IPS-15b (cell line): ENCODE results near the gene IL11RA.

Experiments used
- H3K27me3 ChIP-seq: one replicate; pipeline ENCODE4 v1.6.1; 2013; ENCODE audit warnings: low read length; ENCODE audit not compliant: control insufficient read depth, insufficient read depth
- H3K36me3 ChIP-seq: one replicate; pipeline ENCODE4 v1.6.1; 2013; ENCODE audit warnings: low read length; ENCODE audit not compliant: control insufficient read depth, insufficient read depth
- H3K4me1 ChIP-seq: one replicate; pipeline ENCODE4 v1.6.1; 2013; ENCODE audit warnings: mild to moderate bottlenecking, low read length; ENCODE audit not compliant: control insufficient read depth, insufficient read depth
- H3K4me3 ChIP-seq: one replicate; pipeline ENCODE4 v1.5.1; 2013; ENCODE audit warnings: low read depth, low read length
- H3K9ac ChIP-seq: one replicate; pipeline ENCODE4 v1.6.1; 2013; ENCODE audit warnings: low read depth, mild to moderate bottlenecking, low read length
- H3K9me3 ChIP-seq: one replicate; pipeline ENCODE4 v1.6.1; 2013; ENCODE audit warnings: mild to moderate bottlenecking, low read length; ENCODE audit not compliant: control insufficient read depth, insufficient read depth

Gene IL11RA

GRCh38 chr9:34647084-34647403 lies 4.9 kb upstream of the IL11RA start:
- Histone ChIP-seq H3K9ac (peak overlapping the region; percentile 90), H3K4me1 (peaks cover 24% of the 10 kb centered on the region), H3K4me3 (peak overlapping the region; percentile 98), H3K27me3 (no peaks in the 10 kb centered on the region), H3K36me3 (peaks cover 13% of the 10 kb centered on the region), H3K9me3 (no peaks in the 10 kb centered on the region)

GRCh38 chr9:34647651-34648050 lies 4.3 kb upstream of the IL11RA start:
- H3K9ac ChIP-seq, result peak overlapping the region; percentile 90
- H3K27me3 ChIP-seq, result no peaks in the 10 kb centered on the region
- H3K4me3 ChIP-seq, result peak overlapping the region; percentile 98
- peaks cover 29% of the 10 kb centered on the region for H3K4me1 ChIP-seq
- H3K36me3 ChIP-seq, result peaks cover 13% of the 10 kb centered on the region
- no peaks in the 10 kb centered on the region for H3K9me3 ChIP-seq

GRCh38 chr9:34648673-34649072 lies 3.3 kb upstream of the IL11RA start:
- no peaks in the 10 kb centered on the region for H3K9me3 ChIP-seq
- no peak overlapping the region for H3K9ac ChIP-seq
- H3K4me1 ChIP-seq, result peaks cover 31% of the 10 kb centered on the region
- no peak overlapping the region for H3K4me3 ChIP-seq
- H3K27me3 ChIP-seq, result no peaks in the 10 kb centered on the region
- peaks cover 13% of the 10 kb centered on the region for H3K36me3 ChIP-seq

GRCh38 chr9:34650816-34651215 lies 1.2 kb upstream of the IL11RA start:
- no peak overlapping the region for H3K9ac ChIP-seq
- H3K9me3 ChIP-seq, result no peaks in the 10 kb centered on the region
- peak overlapping the region; percentile 45 for H3K4me3 ChIP-seq
- H3K27me3 ChIP-seq, result no peaks in the 10 kb centered on the region
- H3K4me1 ChIP-seq, result peaks cover 26% of the 10 kb centered on the region
- H3K36me3 ChIP-seq, result peaks cover 13% of the 10 kb centered on the region

- peak overlapping the region; percentile 32 for H3K9ac ChIP-seq
- no peaks in the 10 kb centered on the region for H3K27me3 ChIP-seq
- peaks cover 22% of the 10 kb centered on the region for H3K4me1 ChIP-seq
- peak overlapping the region; percentile 45 for H3K4me3 ChIP-seq
- no peaks in the 10 kb centered on the region for H3K9me3 ChIP-seq
- H3K36me3 ChIP-seq, result peaks cover 13% of the 10 kb centered on the region
Observed at GRCh38 chr9:34651321-34651720, 664 bp upstream of the IL11RA start.

- H3K9ac ChIP-seq, result no peak overlapping the region
- H3K36me3 ChIP-seq, result peaks cover 13% of the 10 kb centered on the region
- no peak overlapping the region for H3K4me3 ChIP-seq
- H3K9me3 ChIP-seq, result no peaks in the 10 kb centered on the region
- H3K4me1 ChIP-seq, result peaks cover 19% of the 10 kb centered on the region
- no peaks in the 10 kb centered on the region for H3K27me3 ChIP-seq
Observed at GRCh38 chr9:34652602-34653000, 616 bp downstream of the IL11RA start.

- no peaks in the 10 kb centered on the region for H3K27me3 ChIP-seq
- peaks cover 15% of the 10 kb centered on the region for H3K4me1 ChIP-seq
- no peak overlapping the region for H3K4me3 ChIP-seq
- no peak overlapping the region for H3K9ac ChIP-seq
- peaks cover 13% of the 10 kb centered on the region for H3K36me3 ChIP-seq
- no peaks in the 10 kb centered on the region for H3K9me3 ChIP-seq
Observed at GRCh38 chr9:34653151-34654072, 1.4 kb downstream of the IL11RA start.

- peaks cover 15% of the 10 kb centered on the region for H3K4me1 ChIP-seq
- H3K9me3 ChIP-seq, result no peaks in the 10 kb centered on the region
- peaks cover 7% of the 10 kb centered on the region for H3K36me3 ChIP-seq
- no peak overlapping the region for H3K4me3 ChIP-seq
- no peaks in the 10 kb centered on the region for H3K27me3 ChIP-seq
- H3K9ac ChIP-seq, result no peak overlapping the region
Observed at GRCh38 chr9:34654323-34655051, 2.5 kb downstream of the IL11RA start.

- Histone ChIP-seq H3K27me3 (no peaks in the 10 kb centered on the region), H3K4me3 (no peak overlapping the region), H3K9me3 (no peaks in the 10 kb centered on the region), H3K4me1 (peaks cover 15% of the 10 kb centered on the region), H3K36me3 (no peaks in the 10 kb centered on the region), H3K9ac (no peak overlapping the region)
Observed at GRCh38 chr9:34655394-34655793, 3.4 kb downstream of the IL11RA start.

GRCh38 chr9:34656992-34657391 lies 5.0 kb downstream of the IL11RA start:
- Histone ChIP-seq H3K27me3 (no peaks in the 10 kb centered on the region), H3K9ac (no peak overlapping the region), H3K9me3 (no peaks in the 10 kb centered on the region), H3K36me3 (no peaks in the 10 kb centered on the region), H3K4me1 (peaks cover 12% of the 10 kb centered on the region), H3K4me3 (no peak overlapping the region)

- Histone ChIP-seq H3K4me3 (no peak overlapping the region), H3K4me1 (peaks cover 6% of the 10 kb centered on the region), H3K9me3 (no peaks in the 10 kb centered on the region), H3K36me3 (no peaks in the 10 kb centered on the region), H3K27me3 (no peaks in the 10 kb centered on the region), H3K9ac (no peak overlapping the region)
Observed at GRCh38 chr9:34658461-34658860, 6.5 kb downstream of the IL11RA start.
